CD14-positive monocyte (primary cell): ENCODE data around the gene PDGFD. TPM values are rescaled to one million over a fixed set of nuclear protein-coding genes. Genes with fewer than 3 reads are reported as not detected.
"Not testable (repeated sequence)": the region's sequence is repeated elsewhere in the genome, so short reads cannot be mapped to it uniquely, and the experiment has no call there.

Source experiments
- DNase-seq, 3 donors: peaks; one replicate each; pipeline ENCODE4 v3.0.0-alpha.2; 2011 to 2022
- H2AFZ ChIP-seq: 2 replicates; pipeline ENCODE4 v1.6.0; 2012; ENCODE audit warnings: mild to moderate bottlenecking, low read depth, low read length, inconsistent platforms; ENCODE audit not compliant: insufficient read depth, poor library complexity, severe bottlenecking
- H3K27ac ChIP-seq, 2 donors: 1 replicate in 1 of 2; 2 replicates in 1 of 2; pipeline ENCODE4 v1.5.1; 2012 to 2013; ENCODE audit warnings: low read length in 2 of 2, control low read depth in 1 of 2, inconsistent platforms in 1 of 2, low read depth in 1 of 2, mild to moderate bottlenecking in 1 of 2
- H3K27me3 ChIP-seq, 2 donors: one replicate each; pipeline versions ENCODE4 v1.6.0 to v1.6.1; 2011 to 2013; ENCODE audit warnings: low read length in 2 of 2; ENCODE audit not compliant: control insufficient read depth in 2 of 2, insufficient read depth in 2 of 2
- H3K36me3 ChIP-seq, 2 donors: replicated peaks in 1 of 2; 1 replicate in 1 of 2; 2 replicates in 1 of 2; pipeline versions ENCODE4 v1.5.1 to v1.6.1; 2012 to 2013; ENCODE audit warnings: low read length in 2 of 2, control low read depth in 1 of 2, inconsistent platforms in 1 of 2, mild to moderate bottlenecking in 1 of 2; ENCODE audit not compliant: insufficient read depth in 2 of 2, control insufficient read depth in 1 of 2
- H3K4me1 ChIP-seq, 2 donors: 1 replicate in 1 of 2; 2 replicates in 1 of 2; pipeline versions ENCODE4 v1.5.1 to v1.6.1; 2012 to 2013; ENCODE audit warnings: low read length in 2 of 2, control low read depth in 1 of 2, inconsistent platforms in 1 of 2, mild to moderate bottlenecking in 1 of 2, moderate library complexity in 1 of 2; ENCODE audit not compliant: insufficient read depth in 2 of 2, control insufficient read depth in 1 of 2
- H3K4me2 ChIP-seq: replicated peaks from 2 replicates; pipeline ENCODE3; 2012; ENCODE audit warnings: low read length, moderate library complexity, mild to moderate bottlenecking; ENCODE audit not compliant: poor library complexity, severe bottlenecking; ENCODE audit errors: extremely low read depth
- H3K4me3 ChIP-seq, 3 experiments: fragments of 200-600 bp in 1 of 3; sonication (generic) in 1 of 3; replicated peaks in 1 of 3; 1 replicate in 2 of 3; 2 replicates in 1 of 3; pipeline ENCODE4 v1.5.1; 2011 to 2013; ENCODE audit warnings: low read length in 3 of 3, mild to moderate bottlenecking in 3 of 3, control low read depth in 2 of 3, low read depth in 2 of 3, inconsistent platforms in 1 of 3, moderate library complexity in 1 of 3
- H3K79me2 ChIP-seq: 2 replicates; pipeline ENCODE4 v1.6.0; 2012; ENCODE audit warnings: mild to moderate bottlenecking, control low read depth, inconsistent platforms, low read length, moderate library complexity; ENCODE audit not compliant: insufficient read depth
- H3K9ac ChIP-seq: 2 replicates; pipeline ENCODE4 v1.6.0; 2017; ENCODE audit warnings: low read length, mild to moderate bottlenecking; ENCODE audit not compliant: insufficient read depth, poor library complexity, severe bottlenecking
- H3K9me3 ChIP-seq, 2 donors: replicated peaks in 1 of 2; 1 replicate in 1 of 2; 2 replicates in 1 of 2; pipeline versions ENCODE4 v1.5.1 to v1.6.1; 2012 to 2013; ENCODE audit warnings: low read length in 2 of 2, control low read depth in 1 of 2; ENCODE audit not compliant: control insufficient read depth in 1 of 2, insufficient read depth in 1 of 2
- H4K20me1 ChIP-seq: 2 replicates; pipeline ENCODE4 v1.6.0; 2012; ENCODE audit warnings: mild to moderate bottlenecking, low read length, control low read depth, moderate library complexity; ENCODE audit not compliant: insufficient read depth
- H3K27ac Mint-ChIP-seq, 7 donors: one replicate each; pipeline ENCODE4 v1.8.0; 2020; ENCODE audit warnings: mild to moderate bottlenecking in 7 of 7, mixed read lengths in 7 of 7, moderate library complexity in 6 of 7, inconsistent platforms in 2 of 7
- H3K27me3 Mint-ChIP-seq, 3 donors: one replicate each; pipeline ENCODE4 v1.8.0; 2021 to 2022; ENCODE audit warnings: low read depth in 3 of 3, mild to moderate bottlenecking in 3 of 3, mixed read lengths in 3 of 3, moderate library complexity in 3 of 3, inconsistent platforms in 1 of 3
- H3K36me3 Mint-ChIP-seq, 2 donors: one replicate each; pipeline ENCODE4 v1.8.0; 2020; ENCODE audit warnings: mixed read lengths in 2 of 2, inconsistent platforms in 1 of 2, mild to moderate bottlenecking in 1 of 2
- H3K4me1 Mint-ChIP-seq: one replicate; pipeline ENCODE4 v1.8.0; 2020; ENCODE audit warnings: mild to moderate bottlenecking, mixed read lengths
- H3K4me3 Mint-ChIP-seq, 2 donors: one replicate each; pipeline ENCODE4 v1.8.0; 2020; ENCODE audit warnings: mild to moderate bottlenecking in 2 of 2, mixed read lengths in 2 of 2, moderate library complexity in 1 of 2
- H3K9me3 Mint-ChIP-seq, 7 donors: one replicate each; pipeline ENCODE4 v1.8.0; 2020 to 2022; ENCODE audit warnings: mixed read lengths in 7 of 7, mild to moderate bottlenecking in 6 of 7, moderate library complexity in 6 of 7, inconsistent platforms in 2 of 7
- CTCF ChIP-seq: fragments of 200-600 bp; IDR thresholded peaks from one replicate; pipeline ENCODE4 v1.8.0; 2022; ENCODE audit warnings: antibody characterized with exemption, mild to moderate bottlenecking
- WGBS: methylation state at CpG from one replicate; pipeline ENCODE4 v1.1.5; 2013; ENCODE audit warnings: missing lambda C conversion rate; ENCODE audit not compliant: insufficient coverage; 5-methylcytosine and 5-hydroxymethylcytosine counted together
- intact Hi-C, 2 donors: fragments of 100-400 bp; cut with micrococcal nuclease; formaldehyde crosslinking; loops; one replicate each; pipeline versions ENCODE4 v1.15.0 to v1.15.1; 2023
- polyA plus RNA-seq, 3 donors: library from polyadenylated mRNA; depleted of rRNA in 1 of 3; unstranded in 2 of 3; stranded (reverse) in 1 of 3; fragments of 300-500 nt in 2 of 3; fragments of >200 nt in 1 of 3; fragmentation: Illumina TruSeq in 2 of 3; gene quantifications; 1 replicate in 2 of 3; 2 replicates in 1 of 3; pipeline ENCODE4 v1.2.3, GENCODE V29; 2012 to 2021

Gene PDGFD
- polyA plus RNA-seq, 3 donors, result 0.05 to 0.15 TPM; not detected in 1

- Histone ChIP-seq H3K79me2 (no peaks in the 10 kb centered on the region), H4K20me1 (no peaks in the 10 kb centered on the region), H3K9ac (no peak overlapping the region), H3K9me3 (no peaks in the 10 kb centered on the region), H3K36me3 (no peaks in the 10 kb centered on the region), H2AFZ (no peak overlapping the region), H3K27me3 (no peaks in the 10 kb centered on the region), H3K27ac (no peak overlapping the region), H3K4me3 (no peak overlapping the region), H3K4me1 (peaks cover 18 to 21% of the 10 kb centered on the region in 2 donors), H3K4me2 (no peak overlapping the region)
- WGBS, result no CpG with 5 or more reads among the region's 4 CpGs
- no peaks in the 10 kb centered on the region for H3K36me3 Mint-ChIP-seq
- peaks cover 18% of the 10 kb centered on the region for H3K4me1 Mint-ChIP-seq
- TF ChIP-seq CTCF, result no peak
- H3K4me3 Mint-ChIP-seq, result no peak overlapping the region
- H3K27me3 Mint-ChIP-seq, result no peaks in the 10 kb centered on the region
- H3K9me3 Mint-ChIP-seq, result peaks cover 0 to 4% (median 0%) of the 10 kb centered on the region in 7 donors
- no peak for DNase-seq
- peak overlapping the region in 1 of 7 donors; percentile 14 for H3K27ac Mint-ChIP-seq
- intact Hi-C loops, result no loop called here
Measured at GRCh38 chr11:104051778-104052177, 112.2 kb downstream of the PDGFD start.

GRCh38 chr11:104049116-104049515 is 114.8 kb downstream of the PDGFD start:
- Mint-ChIP-seq H3K4me1 (peaks cover 15% of the 10 kb centered on the region), H3K27ac (no peak overlapping the region), H3K4me3 (no peak overlapping the region), H3K27me3 (no peaks in the 10 kb centered on the region), H3K36me3 (no peaks in the 10 kb centered on the region), H3K9me3 (peaks cover 0 to 6% (median 0%) of the 10 kb centered on the region in 7 donors)
- intact Hi-C loops, result no loop called here
- peak in 2 of 3 donors; percentile 14 to 22 for DNase-seq
- H3K9ac ChIP-seq, result no peak overlapping the region
- H3K4me2 ChIP-seq, result peak overlapping the region; percentile 8
- 8% methylated on average over 4 of the region's 4 CpGs for WGBS
- peaks cover 16 to 19% of the 10 kb centered on the region in 2 donors for H3K4me1 ChIP-seq
- no peaks in the 10 kb centered on the region for H3K9me3 ChIP-seq
- H3K79me2 ChIP-seq, result no peaks in the 10 kb centered on the region
- TF ChIP-seq CTCF, result no peak
- H3K36me3 ChIP-seq, result no peaks in the 10 kb centered on the region
- no peaks in the 10 kb centered on the region for H4K20me1 ChIP-seq
- no peaks in the 10 kb centered on the region for H3K27me3 ChIP-seq
- H3K27ac ChIP-seq, result no peak overlapping the region
- H2AFZ ChIP-seq, result no peak overlapping the region
- H3K4me3 ChIP-seq, result no peak overlapping the region

- DNase-seq, H3K27ac ChIP-seq, H3K36me3 ChIP-seq, H3K4me2 ChIP-seq, H3K9me3 ChIP-seq, H3K27me3 ChIP-seq, H3K9me3 Mint-ChIP-seq, H3K27me3 Mint-ChIP-seq, H4K20me1 ChIP-seq, H3K36me3 Mint-ChIP-seq, H2AFZ ChIP-seq, H3K4me1 Mint-ChIP-seq, H3K4me3 Mint-ChIP-seq, H3K27ac Mint-ChIP-seq, H3K9ac ChIP-seq, intact Hi-C loops, H3K79me2 ChIP-seq, H3K4me3 ChIP-seq: not testable (repeated sequence)
- H3K4me1 ChIP-seq, result peaks cover 10% of the 10 kb centered on the region in 2 donors
- WGBS, result no CpG with 5 or more reads among the region's 3 CpGs
Measured at GRCh38 chr11:104046858-104047257, 117.1 kb downstream of the PDGFD start.
